ENCODE data around the gene ELP1. TPM values are rescaled to one million over a fixed set of nuclear protein-coding genes. Genes with fewer than 3 reads are reported as not detected.
"Not testable (repeated sequence)": the region's sequence is repeated elsewhere in the genome, so short reads cannot be mapped to it uniquely, and the experiment has no call there.

ELP1 gene
- polyA plus RNA-seq, 12 donors = 20.2 to 45.0 (median 32.8) TPM; not detected in 1

DNA sequence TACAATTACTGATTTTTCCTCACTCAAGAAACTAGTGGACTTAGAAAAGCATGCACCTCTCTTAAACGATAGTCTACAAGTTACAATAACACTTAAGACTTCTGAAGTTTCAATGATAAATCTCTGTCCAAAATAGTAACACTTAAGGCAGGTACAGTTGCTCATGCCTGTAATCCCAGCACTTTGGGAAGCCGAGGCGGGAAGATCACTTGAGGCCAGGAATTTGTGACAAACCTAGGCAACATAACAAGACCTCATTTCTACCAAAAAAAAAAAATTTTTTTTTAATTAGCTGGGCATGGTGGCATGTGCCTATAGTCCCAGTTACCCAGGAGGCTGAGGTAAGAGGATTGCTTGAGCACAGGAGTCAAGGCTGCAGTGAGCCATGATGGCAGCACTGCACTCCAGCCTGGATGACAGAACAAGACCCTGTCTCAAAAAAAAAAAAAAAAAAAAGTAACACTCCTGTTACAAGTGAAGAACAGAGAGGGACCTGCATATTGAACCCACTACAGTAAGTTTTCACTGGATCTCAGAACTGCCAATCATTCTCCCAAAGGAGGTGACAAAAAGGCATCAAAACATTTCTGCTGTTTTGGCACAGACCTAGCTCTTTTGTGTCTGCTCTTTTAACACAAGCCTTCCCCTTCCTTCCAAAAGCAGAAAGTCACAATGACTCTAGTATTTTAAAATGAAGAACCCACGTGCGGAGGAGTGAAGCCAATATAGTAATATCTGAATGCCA is 3.8 kb upstream of the ELP1 start:
- no peak for DNase-seq

DNA sequence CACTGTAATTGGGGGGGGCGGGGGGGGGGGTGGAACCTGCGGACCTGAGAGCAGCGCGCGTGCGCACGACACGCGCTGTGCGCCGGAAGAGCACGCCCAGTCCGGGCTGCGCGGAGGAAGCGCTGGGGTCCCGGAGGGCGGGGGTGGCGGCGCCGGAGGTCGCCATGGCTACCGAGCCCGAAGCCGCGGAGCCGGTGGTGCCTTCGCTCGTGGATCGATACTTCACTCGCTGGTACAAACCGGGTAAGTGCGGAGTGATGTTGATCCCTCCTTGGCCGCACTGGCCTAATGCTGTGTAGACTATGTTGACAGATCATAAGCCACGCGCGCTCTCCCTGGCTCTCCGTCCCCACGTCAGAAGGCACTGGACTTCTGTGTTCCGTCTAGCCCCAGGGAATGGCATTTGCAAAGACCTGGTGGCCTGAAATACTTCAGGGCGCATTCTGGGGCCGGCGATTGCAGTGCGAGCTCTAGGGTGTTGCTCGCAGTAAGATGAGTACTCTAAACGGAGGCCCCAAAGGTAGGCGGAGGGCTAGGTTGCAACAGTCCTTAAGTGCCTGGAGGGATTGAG is 484 bp upstream of the ELP1 start, which contains the start of gene ABITRAM:
TSS of gene ABITRAM (plus strand) at position 78 of the 571 bp plus-strand sequence. CDS start at position 165, 87 bp downstream.
- DNase-seq = peak; percentile 89

DNA sequence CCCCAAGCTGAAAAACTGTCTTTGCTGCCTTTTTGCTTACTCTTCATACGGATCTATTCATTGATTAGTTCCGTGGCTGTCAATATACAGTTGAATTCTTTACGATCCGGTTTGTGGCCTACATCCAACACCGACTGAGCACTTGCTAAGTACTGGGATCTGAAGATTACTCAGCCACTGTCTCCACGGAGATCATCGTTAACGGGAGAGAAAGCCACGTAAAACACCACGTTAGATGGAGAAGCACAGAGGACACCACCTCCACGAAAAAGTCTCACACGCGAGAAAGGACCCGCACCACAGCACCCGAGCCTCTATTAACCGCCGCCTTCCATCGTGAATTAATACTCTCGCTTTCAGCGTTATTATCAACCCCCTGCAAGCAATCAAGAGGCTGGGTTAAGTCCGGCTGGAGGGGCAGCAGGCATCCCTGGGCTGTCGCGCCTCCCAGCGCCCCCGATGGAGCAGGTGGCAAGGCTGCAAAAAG is 650 bp downstream of the ELP1 start:
- no peak for DNase-seq

DNA sequence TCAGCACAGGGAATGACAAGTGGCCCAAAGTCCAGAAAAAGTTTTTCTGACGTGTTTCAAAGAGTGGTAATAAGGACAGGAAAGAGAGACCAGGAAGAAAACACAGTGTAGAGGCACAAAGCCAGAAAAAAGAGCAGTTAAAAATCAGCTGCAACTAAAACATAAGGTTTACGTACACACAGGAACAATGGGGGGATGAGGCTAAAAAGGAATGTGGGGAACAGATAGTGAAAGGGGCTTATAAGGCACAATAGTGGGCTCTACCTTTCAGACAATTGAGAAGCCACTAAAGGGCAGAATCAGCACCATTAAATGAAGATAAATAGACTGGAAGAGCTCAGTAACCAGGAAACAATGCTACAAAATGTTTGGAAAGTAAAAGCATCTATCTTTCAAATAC is 5.5 kb downstream of the ELP1 start:
- no peak for DNase-seq

DNA sequence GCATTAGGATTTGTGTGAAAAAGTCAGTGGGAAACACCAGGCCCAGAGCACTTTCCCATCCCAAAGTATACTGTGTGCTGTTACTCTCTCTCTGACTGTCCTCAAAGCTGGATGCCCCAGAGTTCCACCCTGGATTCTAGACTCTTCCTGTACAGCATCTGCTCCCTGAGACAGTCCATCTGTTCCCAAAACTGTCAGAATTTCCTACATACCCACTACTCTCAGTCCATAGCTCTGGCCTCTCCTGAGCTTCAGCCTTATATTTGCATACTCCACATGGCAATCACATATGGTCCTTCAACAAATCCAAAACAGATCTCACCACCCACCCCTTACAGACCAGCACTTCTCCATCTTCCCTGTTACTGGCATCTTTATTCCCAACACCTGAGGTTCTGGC is 9.5 kb downstream of the ELP1 start:
- no peak for DNase-seq

DNA sequence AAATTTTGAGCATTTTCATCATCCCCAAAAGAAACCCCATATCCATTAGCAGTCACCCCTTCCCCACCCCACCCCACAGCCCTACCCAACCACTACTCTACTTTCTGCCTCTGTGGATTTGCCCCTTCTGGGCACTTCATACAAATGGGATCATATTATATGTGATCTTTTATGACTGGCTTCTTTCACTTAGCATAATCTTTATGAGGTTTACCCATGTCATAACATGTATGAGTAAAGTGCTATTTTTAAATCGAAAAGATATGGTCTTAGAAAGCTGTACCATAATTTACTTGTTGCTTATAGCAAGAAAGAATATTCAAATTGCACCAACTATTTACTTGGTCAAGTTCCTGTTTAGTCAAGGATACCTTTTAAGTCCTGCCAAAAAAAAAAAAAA is 12.7 kb downstream of the ELP1 start:
- no peak for DNase-seq

DNA sequence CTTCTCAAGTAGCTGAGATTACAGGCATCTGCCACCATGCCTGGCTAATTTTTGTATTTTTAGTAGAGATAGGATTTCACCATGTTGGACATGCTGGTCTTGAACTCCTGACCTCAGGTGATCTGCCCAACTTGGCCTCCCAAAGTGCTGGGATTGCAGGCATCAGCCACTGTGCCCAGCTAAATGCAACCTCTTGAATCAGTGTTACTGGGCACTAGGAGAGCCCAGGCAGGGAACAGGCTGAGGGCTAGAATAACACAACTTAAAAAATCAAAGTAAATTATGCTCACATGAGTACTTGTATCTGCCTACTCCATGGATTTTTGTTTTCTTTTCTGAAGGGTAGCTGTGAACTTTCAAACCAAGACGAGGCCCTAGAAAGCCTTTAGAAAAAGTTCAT is 13.5 kb downstream of the ELP1 start:
- DNase-seq = not testable (repeated sequence)

DNA sequence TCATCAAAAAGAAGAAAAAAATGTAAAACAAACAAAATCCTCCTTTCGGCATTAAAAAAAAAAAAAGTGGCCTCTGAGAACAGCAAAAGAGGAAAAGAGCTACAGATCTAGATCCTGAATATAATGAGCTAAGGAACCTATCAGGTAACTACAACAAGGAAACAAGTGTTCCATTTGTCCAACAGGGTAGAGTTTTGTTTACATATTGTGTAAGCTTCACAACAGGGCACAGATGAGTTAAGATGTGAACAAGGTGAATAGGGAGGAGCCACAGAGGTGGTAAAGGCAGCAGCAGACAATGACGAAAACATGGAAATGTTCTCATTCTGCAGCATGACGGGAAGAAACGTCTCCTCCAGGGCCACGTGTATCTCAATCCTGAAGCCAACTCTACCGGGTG is 14.4 kb downstream of the ELP1 start:
- no peak for DNase-seq

DNA sequence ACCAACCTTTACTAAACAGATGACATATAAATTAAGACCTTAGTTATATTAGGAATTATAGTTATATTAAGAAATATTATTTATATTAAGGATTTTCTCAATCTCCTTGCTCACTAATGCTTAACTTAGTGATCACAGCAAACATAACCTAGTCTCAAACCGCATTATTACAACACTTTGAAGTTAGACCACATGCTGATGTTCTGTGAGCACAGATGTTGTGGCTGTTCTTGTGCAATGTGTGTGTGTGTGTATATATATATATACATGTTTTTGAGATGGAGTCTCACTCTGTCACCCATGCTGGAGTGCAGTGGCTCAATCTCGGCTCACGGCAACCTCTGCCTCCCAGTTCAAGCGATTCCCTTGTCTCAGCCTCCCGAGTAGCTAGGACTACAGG is 20.5 kb downstream of the ELP1 start:
- no peak for DNase-seq

DNA sequence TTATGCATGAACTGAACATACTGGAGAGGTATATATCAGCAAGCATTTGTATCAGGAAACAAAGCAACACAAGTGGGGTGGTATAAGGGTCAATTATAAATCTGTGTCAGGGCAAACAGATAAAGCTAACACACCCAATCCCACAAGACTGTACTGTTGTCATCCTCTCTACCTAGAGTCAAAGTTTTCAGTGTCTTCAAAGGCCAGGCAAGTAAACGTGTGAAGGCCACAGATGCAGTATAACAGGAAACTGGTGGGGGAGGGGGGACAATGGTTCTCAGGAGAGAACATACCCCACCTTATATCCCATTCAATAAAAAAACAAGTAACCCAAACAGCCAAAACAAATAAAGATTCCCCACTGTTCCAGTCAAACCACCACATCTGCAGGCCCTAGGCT is 22.1 kb downstream of the ELP1 start:
- no peak for DNase-seq

DNA sequence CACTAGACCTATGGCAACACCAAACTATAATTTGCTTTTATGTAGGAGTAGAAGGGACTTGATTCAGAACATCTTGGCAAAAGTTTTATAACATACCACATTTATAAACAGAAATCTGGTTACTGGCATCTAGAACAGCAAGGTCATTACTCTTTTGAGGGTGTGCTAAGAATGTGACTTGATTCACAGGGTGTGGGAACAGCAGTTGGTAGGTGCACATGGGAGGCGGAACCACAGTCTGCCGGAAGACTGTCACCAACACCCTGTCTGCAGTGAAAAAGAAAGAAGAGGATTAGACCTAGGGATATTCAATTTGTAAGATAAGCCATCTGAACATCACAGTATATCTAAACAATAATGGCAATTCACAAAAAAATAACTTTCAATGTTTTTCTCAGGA is 23.0 kb downstream of the ELP1 start:
- no peak for DNase-seq

DNA sequence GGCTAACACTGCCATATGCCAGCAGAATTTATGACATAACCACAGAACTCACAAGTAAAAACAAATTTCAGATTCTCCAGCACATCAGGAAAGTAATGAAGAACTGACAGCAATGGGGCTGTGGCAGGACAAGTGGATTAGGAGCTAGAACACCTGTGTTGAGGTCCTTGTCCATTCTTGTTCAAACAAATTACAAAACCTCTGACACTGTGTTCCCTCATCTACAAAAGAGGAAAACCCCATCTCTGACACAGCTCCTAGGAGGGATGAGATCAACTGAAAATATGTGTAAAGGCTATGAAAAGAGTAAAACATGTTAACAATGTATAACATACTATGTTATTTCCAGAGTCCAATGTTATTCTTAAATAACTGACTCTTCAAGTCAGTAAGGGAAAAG is 23.5 kb downstream of the ELP1 start:
- DNase-seq = no peak

DNA sequence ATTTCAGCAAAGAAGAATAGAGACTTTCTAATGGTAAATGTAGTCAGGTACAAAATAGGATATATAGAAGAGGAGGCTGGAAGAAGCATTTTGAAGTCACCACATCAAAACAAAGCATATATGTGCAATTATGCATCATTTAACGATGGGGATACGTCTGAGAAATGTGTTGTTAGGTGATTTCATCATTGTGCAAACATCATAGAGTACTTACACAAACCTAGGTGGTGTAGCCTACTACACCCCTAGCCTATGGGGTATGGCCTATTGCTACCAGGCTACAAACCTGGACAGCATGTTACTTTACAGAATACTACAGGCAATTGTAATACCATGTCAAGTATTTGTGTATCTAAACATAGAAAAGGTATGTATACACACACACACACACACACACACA is 28.4 kb downstream of the ELP1 start:
- DNase-seq = no peak

DNA sequence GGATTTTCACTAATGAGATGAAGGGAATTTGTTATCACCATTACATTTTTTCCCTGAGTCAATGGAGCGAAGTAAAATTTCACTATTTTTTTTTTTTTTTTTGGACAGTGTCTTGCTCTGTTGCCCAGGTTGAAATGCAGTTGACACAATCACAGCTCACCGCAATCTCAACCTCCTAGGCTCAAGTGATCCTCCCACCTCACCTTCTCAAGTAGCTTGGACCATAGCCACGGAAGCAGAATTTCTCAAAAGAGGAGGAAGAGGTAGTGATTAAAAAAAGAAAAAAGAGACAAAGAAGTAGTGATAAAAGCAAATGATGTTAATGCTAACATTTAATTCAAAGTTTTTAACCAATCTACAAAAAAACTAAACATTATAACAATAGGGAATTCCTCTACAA is 29.8 kb downstream of the ELP1 start:
- DNase-seq = no peak

DNA sequence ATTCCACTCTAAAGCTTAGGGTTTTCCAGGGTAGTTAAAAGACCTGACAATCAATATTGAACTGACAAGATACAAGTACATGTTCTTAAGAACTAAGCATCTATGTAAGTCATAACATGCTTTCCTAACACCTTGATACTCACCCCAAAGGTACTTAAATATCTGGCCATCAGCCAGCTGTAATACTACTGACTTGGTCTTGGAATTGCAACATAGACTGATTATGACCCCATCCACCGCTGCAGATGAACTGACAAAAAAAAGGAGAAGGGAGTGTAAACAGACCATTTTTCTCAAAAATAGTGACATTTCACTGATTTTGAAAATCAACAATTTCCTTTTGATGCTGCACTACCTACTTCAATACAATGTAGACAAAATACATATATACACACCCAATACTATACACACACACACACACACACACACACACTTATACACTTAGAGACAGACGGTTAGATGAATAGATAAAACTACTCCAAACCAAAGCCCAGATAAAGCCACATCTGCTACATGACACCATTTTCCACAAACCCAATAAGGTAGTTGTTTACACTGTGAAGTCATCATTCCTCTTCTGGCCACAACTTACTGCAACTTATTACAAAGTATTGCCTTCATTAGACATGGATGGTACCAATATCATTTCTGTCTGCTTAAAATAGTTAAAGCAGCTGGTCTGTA is 30.4 kb downstream of the ELP1 start:
- no peak for DNase-seq

DNA sequence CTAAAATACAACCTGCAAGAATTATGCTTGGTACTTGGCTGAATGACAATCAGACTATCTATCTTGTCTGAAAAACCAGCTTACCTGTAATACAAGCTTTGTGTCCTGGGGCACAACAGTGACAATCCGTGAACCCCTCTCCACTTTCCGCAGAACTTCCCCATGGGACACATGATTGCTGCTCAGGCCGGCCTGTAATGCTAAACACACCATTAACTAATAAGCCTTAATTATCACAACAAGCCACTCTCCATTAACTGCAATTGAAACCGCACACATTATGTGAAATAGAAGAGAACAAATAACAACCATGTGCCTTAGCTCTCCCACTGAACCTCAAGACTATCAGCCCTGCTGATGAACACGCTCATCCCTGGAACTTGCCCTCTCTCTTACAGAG is 33.7 kb downstream of the ELP1 start:
- no peak for DNase-seq

DNA sequence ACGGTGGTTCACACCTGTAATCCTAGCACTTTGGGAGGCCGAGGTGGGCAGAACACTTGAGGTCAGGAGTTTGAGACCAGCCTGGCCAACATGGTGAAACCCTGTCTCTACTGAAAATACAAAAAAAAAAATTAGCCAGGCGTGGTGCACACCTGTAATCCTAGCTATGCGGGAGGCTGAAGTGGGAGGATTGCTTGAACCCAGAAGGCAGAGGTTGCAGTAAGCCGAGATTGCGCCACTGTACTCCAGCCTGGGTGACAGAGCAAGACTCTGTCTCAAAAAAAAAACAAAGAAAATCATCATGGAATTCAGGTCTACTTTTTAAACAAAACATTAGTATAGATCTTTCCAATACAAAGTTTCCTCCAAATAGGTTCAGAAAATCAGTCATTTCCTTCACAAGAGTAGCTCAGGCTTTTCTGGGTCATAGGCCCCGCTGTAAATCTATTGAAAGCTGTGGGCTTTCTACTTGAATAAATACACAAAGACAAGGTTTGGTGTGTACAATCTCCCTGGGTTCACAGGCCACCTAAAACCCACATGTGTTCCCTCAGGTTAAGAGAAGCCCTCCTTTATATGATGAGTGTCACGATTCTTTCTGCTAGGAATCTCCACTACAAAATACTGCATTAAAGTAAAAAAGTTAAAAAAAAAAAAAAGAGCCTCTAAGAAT is 34.8 kb downstream of the ELP1 start:
- not testable (repeated sequence) for DNase-seq

DNA sequence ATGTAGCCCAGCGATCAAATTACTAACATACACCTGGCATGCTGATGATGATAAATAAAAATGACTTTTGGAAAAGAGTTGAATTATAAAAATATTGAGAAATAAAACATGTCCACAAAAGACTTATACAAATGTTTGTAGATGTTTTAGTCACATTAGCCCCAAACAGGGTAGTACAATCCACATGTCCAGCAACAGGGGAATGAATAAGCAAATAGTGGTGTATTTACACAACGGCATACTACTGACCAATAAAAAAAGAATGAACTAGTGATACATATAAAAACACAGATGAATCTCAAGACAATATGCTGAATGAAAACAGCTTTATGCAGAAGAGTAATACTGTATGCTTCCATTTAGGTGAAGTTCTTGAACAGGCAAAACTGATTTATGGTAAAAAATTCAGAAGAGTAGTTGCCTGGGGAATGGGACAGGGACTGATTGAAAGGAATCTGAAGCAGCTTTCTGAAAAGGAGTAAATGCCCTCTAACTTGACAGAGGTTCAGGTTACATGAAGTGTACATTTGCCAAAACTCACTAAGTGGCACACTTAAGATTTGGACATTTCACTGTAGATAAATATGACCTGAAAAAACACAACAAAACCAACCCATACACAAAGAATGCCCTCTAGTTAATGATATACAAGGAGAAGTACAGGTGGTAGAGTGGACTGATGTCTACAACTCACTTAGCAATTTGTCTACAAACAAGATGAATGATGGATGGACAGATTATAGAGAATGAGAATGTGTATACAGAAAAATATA is 36.4 kb downstream of the ELP1 start:
- DNase-seq = no peak

DNA sequence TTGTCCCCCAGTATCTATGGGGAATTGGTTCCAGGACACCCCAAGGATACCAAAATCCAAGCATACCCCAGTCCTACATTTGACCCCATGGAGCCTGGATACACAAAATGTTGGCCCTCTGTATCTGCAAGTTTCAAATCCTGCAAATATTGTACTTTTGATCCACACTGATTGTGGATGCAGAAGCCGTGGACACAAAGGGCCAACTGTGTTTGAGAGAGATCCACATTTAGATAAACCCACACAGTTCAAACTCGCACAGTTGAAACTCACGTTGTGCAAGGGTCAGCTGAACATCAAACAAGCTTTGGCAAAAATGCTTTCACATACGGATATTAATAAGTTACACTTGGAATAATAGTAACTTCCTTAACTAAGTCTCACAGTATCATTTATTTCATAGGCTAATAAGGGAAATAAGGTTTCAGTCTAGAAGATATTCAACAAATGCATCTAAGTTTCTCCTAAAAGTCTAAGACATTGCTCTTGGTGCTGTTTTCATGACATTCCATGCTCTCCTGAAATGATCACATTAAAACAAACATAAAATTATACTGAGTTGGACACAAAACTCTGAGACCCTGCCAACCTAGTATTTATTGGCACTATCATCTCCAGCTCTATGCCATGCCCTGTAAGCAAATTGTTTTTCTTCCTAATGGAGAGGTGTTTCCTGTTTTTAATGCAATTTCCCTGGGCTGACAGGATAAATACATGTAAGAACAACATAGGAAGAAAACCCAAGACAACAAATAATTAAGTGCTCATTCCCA is 39.5 kb downstream of the ELP1 start:
- no peak for DNase-seq

DNA sequence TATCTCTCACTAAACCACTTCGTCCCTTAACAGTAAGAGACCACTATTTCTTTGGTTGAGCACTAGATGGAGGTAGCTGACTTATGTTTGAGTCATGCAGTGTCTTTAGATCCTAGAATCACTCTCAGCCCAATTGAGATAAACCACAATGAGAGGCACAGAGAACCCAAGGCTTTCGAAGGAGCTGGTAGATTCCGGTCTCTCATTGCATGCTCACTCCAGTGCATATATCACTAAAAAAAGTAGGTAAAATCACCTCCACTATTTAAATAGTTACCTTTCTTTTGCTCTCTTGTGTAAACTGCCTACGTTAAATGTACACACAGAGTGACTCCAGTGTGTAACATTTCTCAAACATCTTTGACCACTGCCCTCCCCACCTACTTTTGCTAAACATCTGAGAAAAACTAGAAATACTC is 44.3 kb downstream of the ELP1 start:
- no peak for DNase-seq

Data from muscle of arm (tissue), 12 donors.